GM12878 (cell line): ENCODE results near the gene ZNF534. TPM values are rescaled to one million over a fixed set of nuclear protein-coding genes. Genes with fewer than 3 reads are reported as not detected.

Experiments
- ATAC-seq: fragments of 200-7000 bp; cut with Tn5 transposase; 3 replicates; pipeline ENCODE4 v1.9.1; 2020; ENCODE audit warnings: mild to moderate bottlenecking, moderate library complexity
- BruUV-seq: library from RNA; stranded (reverse); fragments of 400-500 nt; replicated peaks from 2 replicates; lab custom pipeline; 2021; lab: Mats Ljungman, UMichigan
- CTCF ChIA-PET: fragments of 300-600 bp; sonication (Branson Sonifier 250); formaldehyde crosslinking; extraction: SDS; loops from one replicate; lab custom pipeline; 2021; ENCODE audit warnings: inconsistent platforms; lab: Yijun Ruan, JAX
- POLR2A ChIA-PET: fragments of 350-600 bp; formaldehyde crosslinking; extraction: SDS; loops from one replicate; lab custom pipeline; 2021; ENCODE audit warnings: inconsistent platforms; lab: Charles Lee
- RAD21 ChIA-PET: fragments of 300-600 bp; sonication (Branson Sonifier 250); formaldehyde crosslinking; loops from one replicate; lab custom pipeline; 2023; ENCODE audit warnings: antibody characterized with exemption; ENCODE audit not compliant: unreplicated experiment; lab: Charles Lee
- SMC1A ChIA-PET: fragments of 300-600 bp; sonication (Branson Sonifier 250); formaldehyde crosslinking; loops from one replicate; lab custom pipeline; 2023; ENCODE audit not compliant: unreplicated experiment, uncharacterized antibody; lab: Charles Lee
- DNase-seq: peaks from one replicate; pipeline ENCODE4 v3.0.0-alpha.2; 2011; ENCODE audit warnings: low read depth, low spot score
- FAIRE-seq: peaks from 3 replicates; lab custom pipeline; 2011; peaks lifted over from hg19 to GRCh38; lab: Jason Lieb, UNC
- H2AFZ ChIP-seq: 2 replicates; pipeline ENCODE4 v1.6.0; 2011; ENCODE audit warnings: low read depth, low read length, control low read depth; ENCODE audit not compliant: control insufficient read depth
- H3K27ac ChIP-seq: 2 replicates; pipeline ENCODE4 v1.5.1; 2011; ENCODE audit warnings: control low read depth; ENCODE audit not compliant: control insufficient read depth, insufficient read depth
- H3K27me3 ChIP-seq, 2 experiments: replicated peaks in 1 of 2; 2 replicates each; pipeline versions ENCODE4 v1.6.0 to v1.6.1; 2011; ENCODE audit warnings: low read length in 1 of 2; ENCODE audit not compliant: control insufficient read depth in 2 of 2, insufficient read depth in 2 of 2
- H3K36me3 ChIP-seq, 2 experiments: 2 replicates each; pipeline ENCODE4 v1.5.1; 2011; ENCODE audit warnings: low read length in 1 of 2; ENCODE audit not compliant: control insufficient read depth in 2 of 2, insufficient read depth in 2 of 2
- H3K4me1 ChIP-seq: 2 replicates; pipeline ENCODE4 v1.6.1; 2011; ENCODE audit warnings: mild to moderate bottlenecking, low read length, moderate library complexity, mixed read lengths; ENCODE audit not compliant: control insufficient read depth, insufficient read depth
- H3K4me2 ChIP-seq: 2 replicates; pipeline ENCODE4 v1.6.0; 2011; ENCODE audit warnings: control low read depth; ENCODE audit not compliant: control insufficient read depth, insufficient read depth
- H3K4me3 ChIP-seq: fragments of 200-600 bp; sonication (generic); 2 replicates; pipeline ENCODE4 v1.5.1; 2016
- H3K79me2 ChIP-seq: 2 replicates; pipeline ENCODE4 v1.6.0; 2011; ENCODE audit warnings: low read length; ENCODE audit not compliant: control insufficient read depth, insufficient read depth
- H3K9ac ChIP-seq: 2 replicates; pipeline ENCODE4 v1.8.0; 2011; ENCODE audit warnings: low read length, control low read depth, mixed read lengths; ENCODE audit not compliant: control insufficient read depth, insufficient read depth
- H3K9me3 ChIP-seq: replicated peaks from 3 replicates; pipeline ENCODE4 v1.5.1; 2011; ENCODE audit warnings: mild to moderate bottlenecking, low read length; ENCODE audit not compliant: control insufficient read depth, insufficient read depth
- H4K20me1 ChIP-seq: 2 replicates; pipeline ENCODE4 v1.6.0; 2011; ENCODE audit not compliant: control insufficient read depth, insufficient read depth
- BHLHE40 ChIP-seq, 2 experiments: fragments of 450-650 bp in 1 of 2; IDR thresholded peaks; 2 replicates each; pipeline ENCODE4 v1.6.1; 2011 to 2017; ENCODE audit warnings: low read depth in 2 of 2, borderline replicate concordance in 1 of 2, improper control_type of control experiment in 1 of 2, low read length in 1 of 2, mild to moderate bottlenecking in 1 of 2
- HCFC1 ChIP-seq: fragments of 150-350 bp; IDR thresholded peaks from 2 replicates; pipeline ENCODE4 v1.6.1; 2014; ENCODE audit warnings: low read length
- IKZF2 ChIP-seq, 2 experiments: fragments of 450-650 bp; IDR thresholded peaks; 2 replicates each; pipeline ENCODE4 v1.6.1; 2017; ENCODE audit warnings: mild to moderate bottlenecking in 2 of 2, moderate library complexity in 2 of 2
- KAT2A ChIP-seq: conservative IDR thresholded peaks from 2 replicates; pipeline ENCODE4 v1.6.1; 2011; ENCODE audit warnings: low read depth, low read length; ENCODE audit not compliant: control insufficient read depth
- MYC ChIP-seq: IDR thresholded peaks from 2 replicates; pipeline ENCODE4 v1.6.1; 2011; ENCODE audit warnings: mild to moderate bottlenecking, low read length, moderate library complexity, inconsistent platforms; ENCODE audit not compliant: insufficient read depth, insufficient replicate concordance, insufficient read length, severe bottlenecking
- NFYB ChIP-seq: IDR thresholded peaks from 2 replicates; pipeline ENCODE4 v1.6.1; 2011; ENCODE audit warnings: low read depth, mild to moderate bottlenecking, low read length, improper control_type of control experiment, moderate library complexity; ENCODE audit not compliant: insufficient read depth
- PRDM15 ChIP-seq: fragments of 450-650 bp; formaldehyde crosslinking; IDR thresholded peaks from 2 replicates; pipeline ENCODE4 v1.4.0; 2020; ENCODE audit warnings: mild to moderate bottlenecking, moderate library complexity
- RUNX3 ChIP-seq: IDR thresholded peaks from 2 replicates; pipeline ENCODE4 v1.6.1; 2012; ENCODE audit warnings: low read length, inconsistent platforms
- SPI1 ChIP-seq: IDR thresholded peaks from 2 replicates; pipeline ENCODE4 v1.6.1; 2011; ENCODE audit warnings: low read depth, mild to moderate bottlenecking, low read length, moderate library complexity, borderline replicate concordance; ENCODE audit not compliant: insufficient read depth
- SREBF2 ChIP-seq: IDR thresholded peaks from 2 replicates; pipeline ENCODE4 v1.6.1; 2012; ENCODE audit warnings: mild to moderate bottlenecking, low read length
- TCF12 ChIP-seq: IDR thresholded peaks from 2 replicates; pipeline ENCODE4 v1.6.1; 2011; ENCODE audit warnings: low read depth, mild to moderate bottlenecking, low read length
- ZNF384 ChIP-seq: IDR thresholded peaks from 2 replicates; pipeline ENCODE4 v1.6.1; 2012; ENCODE audit warnings: low read depth, mild to moderate bottlenecking, low read length, improper control_type of control experiment, borderline replicate concordance
- WGBS: methylation state at CpG from one replicate; pipeline ENCODE4 v1.1.6; 2016; ENCODE audit warnings: low lambda C conversion rate; ENCODE audit not compliant: insufficient replicate concordance, insufficient coverage; ENCODE audit errors: missing lambda C conversion rate; 5-methylcytosine and 5-hydroxymethylcytosine counted together
- in situ Hi-C: fragments of 300-500 bp; cut with MboI; formaldehyde crosslinking; loops from 9 replicates; pipeline ENCODE4 v1.14.3; 2018; ENCODE audit warnings: mixed read lengths
- intact Hi-C: fragments of 100-400 bp; cut with micrococcal nuclease; formaldehyde crosslinking; loops from one replicate; pipeline ENCODE4 v1.14.2; 2022; ENCODE audit not compliant: unreplicated experiment
- polyA plus RNA-seq, 11 experiments: library from polyadenylated mRNA; depleted of rRNA in 4 of 11; unstranded in 6 of 11; stranded (reverse) in 5 of 11; fragments of >200 nt; fragmentation: Nextera tagmentation in 4 of 11; fragmentation: Illumina TruSeq in 1 of 11; extraction: Ambion mirVana in 4 of 11; extraction: Trizol in 1 of 11; gene quantifications; 1 replicate in 1 of 11; 2 replicates in 10 of 11; pipeline versions ENCODE4 v1.2.1 to v1.2.3, GENCODE V29; 2011 to 2016; ENCODE audit warnings: inconsistent platforms in 2 of 11, missing spikeins in 2 of 11, low read depth in 1 of 11
- total RNA-seq, 4 experiments: library from RNA; depleted of rRNA in 3 of 4; stranded (reverse); fragments of >200 nt in 3 of 4; fragmentation: Illumina TruSeq in 1 of 4; extraction: Trizol in 1 of 4; gene quantifications; 2 replicates each; pipeline versions ENCODE4 v1.2.1 to v1.2.3, GENCODE V29; 2013 to 2021
- TF ChIP-seq, protein P1 (sequence below), 3 experiments: IDR thresholded peaks in 2 of 3; conservative IDR thresholded peaks in 1 of 3; 2 replicates each; pipeline ENCODE4 v1.5.1; 2011; ENCODE audit warnings: low read depth in 3 of 3, low read length in 3 of 3, mild to moderate bottlenecking in 3 of 3, control low read depth in 2 of 3, moderate library complexity in 2 of 3, inconsistent platforms in 1 of 3, mixed read lengths in 1 of 3; ENCODE audit not compliant: control insufficient read depth in 2 of 3, insufficient read depth in 1 of 3; ENCODE audit errors: extremely low read depth in 1 of 3
- TF ChIP-seq, protein P2 (sequence below): IDR thresholded peaks from 2 replicates; pipeline ENCODE4 v1.6.1; 2011; ENCODE audit warnings: low read depth, low read length, improper control_type of control experiment, borderline replicate concordance
- TF ChIP-seq, protein P3 (sequence below): fragments of 450-650 bp; IDR thresholded peaks from 2 replicates; pipeline ENCODE4 v1.6.1; 2018; ENCODE audit warnings: borderline replicate concordance, mild to moderate bottlenecking; ENCODE audit not compliant: partially characterized antibody

The ZNF534 gene
- total and polyA plus RNA-seq, 10 of the 15 experiments (the other 5 are each of a cell fraction or from before 2014, with no cell fraction given), result 0.39 to 0.79 TPM; not detected in 8

DNA sequence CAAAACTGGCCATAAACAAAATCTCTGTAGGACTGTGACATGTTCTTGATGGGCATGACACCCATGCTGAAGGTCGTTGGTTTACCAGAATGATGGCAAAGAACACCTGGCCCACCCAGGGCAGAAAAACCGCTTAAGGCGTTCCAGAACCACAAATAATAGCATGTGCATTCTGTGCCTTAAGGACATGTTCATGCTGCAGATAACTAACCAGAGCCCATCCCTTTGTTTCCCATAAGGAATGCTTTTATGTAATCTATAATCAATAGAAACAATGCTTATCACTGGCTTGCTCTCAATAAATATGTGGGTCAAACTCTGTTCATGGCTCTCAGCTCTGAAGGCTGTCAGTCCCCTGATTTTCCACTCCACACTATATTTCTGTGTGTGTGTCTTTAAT, 13.2 kb downstream of the ZNF534 start:
- H2AFZ ChIP-seq, result no peak overlapping the region
- no peak overlapping the region for H3K4me2 ChIP-seq
- no peak overlapping the region for H3K9ac ChIP-seq
- no peak for FAIRE-seq
- H3K9me3 ChIP-seq, result no peaks in the 10 kb centered on the region; the same call in 2 of the 3 replicates
- no peaks in the 10 kb centered on the region for H3K4me1 ChIP-seq
- H3K27me3 ChIP-seq, result no peaks in the 10 kb centered on the region
- WGBS, result 12% methylated on average over 3 of the region's 3 CpGs
- CTCF ChIA-PET, result no interaction called here
- no peak overlapping the region for H3K4me3 ChIP-seq
- intact Hi-C loops (no loop called here), in situ Hi-C loops (no loop called here)
- no peak overlapping the region for H3K27ac ChIP-seq
- no peaks in the 10 kb centered on the region for H3K36me3 ChIP-seq
- POLR2A ChIA-PET, result no interaction called here
- BruUV-seq, result no TSS peak
- DNase-seq, result no peak
- H3K79me2 ChIP-seq, result no peaks in the 10 kb centered on the region
- RAD21 ChIA-PET, result no interaction called here
- ATAC-seq, result no peak
- no peaks in the 10 kb centered on the region for H4K20me1 ChIP-seq
- SMC1A ChIA-PET, result no interaction called here
- no peak for TF ChIP-seq TCF12
- no peak for TF ChIP-seq RUNX3
- no peak for TF ChIP-seq KAT2A
- TF ChIP-seq NFYB, result no peak
- TF ChIP-seq PRDM15, result no peak
- TF ChIP-seq, protein P1, sequence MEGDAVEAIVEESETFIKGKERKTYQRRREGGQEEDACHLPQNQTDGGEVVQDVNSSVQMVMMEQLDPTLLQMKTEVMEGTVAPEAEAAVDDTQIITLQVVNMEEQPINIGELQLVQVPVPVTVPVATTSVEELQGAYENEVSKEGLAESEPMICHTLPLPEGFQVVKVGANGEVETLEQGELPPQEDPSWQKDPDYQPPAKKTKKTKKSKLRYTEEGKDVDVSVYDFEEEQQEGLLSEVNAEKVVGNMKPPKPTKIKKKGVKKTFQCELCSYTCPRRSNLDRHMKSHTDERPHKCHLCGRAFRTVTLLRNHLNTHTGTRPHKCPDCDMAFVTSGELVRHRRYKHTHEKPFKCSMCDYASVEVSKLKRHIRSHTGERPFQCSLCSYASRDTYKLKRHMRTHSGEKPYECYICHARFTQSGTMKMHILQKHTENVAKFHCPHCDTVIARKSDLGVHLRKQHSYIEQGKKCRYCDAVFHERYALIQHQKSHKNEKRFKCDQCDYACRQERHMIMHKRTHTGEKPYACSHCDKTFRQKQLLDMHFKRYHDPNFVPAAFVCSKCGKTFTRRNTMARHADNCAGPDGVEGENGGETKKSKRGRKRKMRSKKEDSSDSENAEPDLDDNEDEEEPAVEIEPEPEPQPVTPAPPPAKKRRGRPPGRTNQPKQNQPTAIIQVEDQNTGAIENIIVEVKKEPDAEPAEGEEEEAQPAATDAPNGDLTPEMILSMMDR (IDR thresholded peaks at IDR 0.05 in 2 of 3, conservative IDR thresholded peaks at IDR 0.05 in 1 of 3; ENCODE audit: control insufficient read depth in 2 of 3, extremely low read depth in 1 of 3, insufficient read depth in 1 of 3, low read depth in 3 of 3, low read length in 3 of 3), result no peak
- no peak for TF ChIP-seq BHLHE40 (IDR thresholded peaks at IDR 0.05; ENCODE audit: borderline replicate concordance in 1 of 2, low read depth in 2 of 2, low read length in 1 of 2)
- TF ChIP-seq, protein P2, sequence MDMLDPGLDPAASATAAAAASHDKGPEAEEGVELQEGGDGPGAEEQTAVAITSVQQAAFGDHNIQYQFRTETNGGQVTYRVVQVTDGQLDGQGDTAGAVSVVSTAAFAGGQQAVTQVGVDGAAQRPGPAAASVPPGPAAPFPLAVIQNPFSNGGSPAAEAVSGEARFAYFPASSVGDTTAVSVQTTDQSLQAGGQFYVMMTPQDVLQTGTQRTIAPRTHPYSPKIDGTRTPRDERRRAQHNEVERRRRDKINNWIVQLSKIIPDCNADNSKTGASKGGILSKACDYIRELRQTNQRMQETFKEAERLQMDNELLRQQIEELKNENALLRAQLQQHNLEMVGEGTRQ, result no peak
- TF ChIP-seq HCFC1, result no peak
- TF ChIP-seq, protein P3, sequence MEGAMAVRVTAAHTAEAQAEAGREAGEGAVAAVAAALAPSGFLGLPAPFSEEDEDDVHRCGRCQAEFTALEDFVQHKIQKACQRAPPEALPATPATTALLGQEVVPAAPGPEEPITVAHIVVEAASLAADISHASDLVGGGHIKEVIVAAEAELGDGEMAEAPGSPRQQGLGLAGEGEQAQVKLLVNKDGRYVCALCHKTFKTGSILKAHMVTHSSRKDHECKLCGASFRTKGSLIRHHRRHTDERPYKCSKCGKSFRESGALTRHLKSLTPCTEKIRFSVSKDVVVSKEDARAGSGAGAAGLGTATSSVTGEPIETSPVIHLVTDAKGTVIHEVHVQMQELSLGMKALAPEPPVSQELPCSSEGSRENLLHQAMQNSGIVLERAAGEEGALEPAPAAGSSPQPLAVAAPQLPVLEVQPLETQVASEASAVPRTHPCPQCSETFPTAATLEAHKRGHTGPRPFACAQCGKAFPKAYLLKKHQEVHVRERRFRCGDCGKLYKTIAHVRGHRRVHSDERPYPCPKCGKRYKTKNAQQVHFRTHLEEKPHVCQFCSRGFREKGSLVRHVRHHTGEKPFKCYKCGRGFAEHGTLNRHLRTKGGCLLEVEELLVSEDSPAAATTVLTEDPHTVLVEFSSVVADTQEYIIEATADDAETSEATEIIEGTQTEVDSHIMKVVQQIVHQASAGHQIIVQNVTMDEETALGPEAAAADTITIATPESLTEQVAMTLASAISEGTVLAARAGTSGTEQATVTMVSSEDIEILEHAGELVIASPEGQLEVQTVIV, result no peak
- no peak for TF ChIP-seq MYC
- TF ChIP-seq SPI1, result no peak
- TF ChIP-seq ZNF384, result no peak
- no peak for TF ChIP-seq IKZF2 (IDR thresholded peaks at IDR 0.05)
- TF ChIP-seq SREBF2, result no peak
